Measurements from ENCODE around the gene UBE2QL1. TPM values are rescaled to one million over a fixed set of nuclear protein-coding genes. Genes with fewer than 3 reads are reported as not detected.

UBE2QL1 gene
- total and polyA plus RNA-seq, 2 of the 8 experiments (the other 6 are each of a cell fraction or from before 2014, with no cell fraction given) = 0.43 to 0.65 TPM

DNA sequence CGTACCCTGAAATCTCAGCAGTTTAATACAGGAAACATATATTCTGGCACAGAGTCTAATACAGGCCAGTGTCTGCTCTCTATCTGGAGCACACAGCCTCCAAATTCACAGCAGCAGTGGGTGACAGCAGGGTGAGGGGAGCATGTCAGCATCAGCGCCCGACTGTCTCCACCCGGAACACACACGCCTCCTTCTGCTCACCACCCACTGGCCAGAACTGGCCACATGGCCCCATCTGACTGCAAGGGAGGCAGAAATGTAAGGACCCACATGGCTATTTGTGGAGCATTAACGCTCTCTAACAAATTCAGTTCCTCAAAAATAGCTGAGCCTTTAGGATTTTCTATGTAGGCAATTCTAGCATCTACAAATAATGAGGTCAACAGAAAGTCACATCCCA lies 24.6 kb downstream of the UBE2QL1 start:
- no peak overlapping the region for H2BK20ac ChIP-seq (ENCODE audit: low read length)
- H3K18ac ChIP-seq (ENCODE audit: extremely low read depth, low read length) = no peak overlapping the region
- H3K79me2 ChIP-seq (ENCODE audit: control insufficient read depth in 1 of 2, insufficient read depth in 2 of 2, low read length in 2 of 2) = no peaks in the 10 kb centered on the region
- no peak overlapping the region for H3K27ac ChIP-seq (ENCODE audit: low read depth, low read length)
- no peak overlapping the region for H3K9ac ChIP-seq (replicated peaks in 1 of 4; ENCODE audit: extremely low read depth in 1 of 4, low read depth in 3 of 4, low read length in 3 of 4)
- H3K4me2 ChIP-seq (ENCODE audit: insufficient read depth in 1 of 2, low read depth in 2 of 2, low read length in 2 of 2) = no peak overlapping the region
- no peak overlapping the region for H2BK5ac ChIP-seq (ENCODE audit: low read depth, low read length)
- no peak overlapping the region for H4K5ac ChIP-seq (ENCODE audit: insufficient read length, low read depth, low read length)
- H3K23me2 ChIP-seq (ENCODE audit: low read depth, low read length) = no peaks in the 10 kb centered on the region
- no peaks in the 10 kb centered on the region for H3K79me1 ChIP-seq (ENCODE audit: low read depth, low read length)
- FAIRE-seq (no peak), DNase-seq (ENCODE audit: low read depth in 1 of 2, low spot score in 2 of 2) (no peak)
- peaks cover 0 to 3% (median under 1%) of the 10 kb centered on the region in 4 experiments; a peak in 3 of 7 replicates for H3K4me1 ChIP-seq (replicated peaks in 1 of 4; ENCODE audit: control insufficient read depth in 3 of 4, insufficient read depth in 4 of 4, low read length in 3 of 4)
- H3K23ac ChIP-seq (ENCODE audit: insufficient read length) = no peak overlapping the region
- ChIA-PET CTCF (ENCODE audit: partially characterized antibody) (interaction anchor here (1.3 kb wide), 1 partner anchor 31 kb away, joined by 3 read pairs; no protein-coding TSS in a partner anchor), POLR2A (ENCODE audit: partially characterized antibody) (no interaction called here)
- no peak overlapping the region for H3K4ac ChIP-seq (replicated peaks; ENCODE audit: insufficient read length, low read depth, low read length)
- H4K91ac ChIP-seq (replicated peaks; ENCODE audit: insufficient read length, low read length) = no peak overlapping the region
- no peak overlapping the region for H3K56ac ChIP-seq (replicated peaks; ENCODE audit: insufficient read length, low read depth, low read length)
- H2BK120ac ChIP-seq (replicated peaks; ENCODE audit: low read depth, low read length) = no peak overlapping the region
- no peak overlapping the region for H2AK5ac ChIP-seq (ENCODE audit: low read depth, low read length)
- H2BK15ac ChIP-seq (ENCODE audit: low read length) = no peak overlapping the region
- no peak overlapping the region for H2BK12ac ChIP-seq (ENCODE audit: low read depth, low read length)
- H4K20me1 ChIP-seq (replicated peaks in 1 of 2; ENCODE audit: control insufficient read depth in 1 of 2, insufficient read depth in 2 of 2, low read length in 2 of 2) = no peaks in the 10 kb centered on the region
- no peak overlapping the region for H2AFZ ChIP-seq (ENCODE audit: low read length)
- H3K14ac ChIP-seq (ENCODE audit: insufficient read length) = no peak overlapping the region
- H3K27me3 ChIP-seq (replicated peaks in 1 of 4; ENCODE audit: control insufficient read depth in 3 of 4, extremely low read depth in 1 of 4, insufficient read depth in 3 of 4, low read length in 3 of 4) = no peaks in the 10 kb centered on the region
- no peaks in the 10 kb centered on the region for H3K36me3 ChIP-seq (ENCODE audit: control insufficient read depth in 2 of 4, insufficient read depth in 4 of 4, low read length in 3 of 4)
- H4K8ac ChIP-seq (ENCODE audit: extremely low read depth, insufficient read depth, low read length) = no peak overlapping the region
- TF ChIP-seq SP4 (IDR thresholded peaks at IDR 0.05; ENCODE audit: low read length) (no peak), HDAC6 (IDR thresholded peaks at IDR 0.05; ENCODE audit: low read depth, low read length) (no peak), EP300 (IDR thresholded peaks at IDR 0.05; ENCODE audit: borderline replicate concordance in 1 of 2, low read depth in 2 of 2, low read length in 2 of 2) (no peak), HDAC2 (IDR thresholded peaks at IDR 0.05; ENCODE audit: borderline replicate concordance in 1 of 2, low read depth in 2 of 2, low read length in 2 of 2) (no peak), KDM4A (IDR thresholded peaks at IDR 0.05; ENCODE audit: low read depth, low read length, severe bottlenecking) (no peak), YY1 (IDR thresholded peaks at IDR 0.05; ENCODE audit: low read depth, low read length) (no peak), SUZ12 (IDR thresholded peaks at IDR 0.05; ENCODE audit: low read length) (no peak), CBX5 (IDR thresholded peaks at IDR 0.05; ENCODE audit: low read depth, low read length) (no peak), PHF8 (conservative IDR thresholded peaks at IDR 0.05; ENCODE audit: low read depth, low read length) (no peak), BCL11A (IDR thresholded peaks at IDR 0.05; ENCODE audit: low read depth in 2 of 2, low read length in 2 of 2) (no peak), JUN (IDR thresholded peaks at IDR 0.05; ENCODE audit: low read depth, low read length) (no peak)
- TF ChIP-seq, protein P1, sequence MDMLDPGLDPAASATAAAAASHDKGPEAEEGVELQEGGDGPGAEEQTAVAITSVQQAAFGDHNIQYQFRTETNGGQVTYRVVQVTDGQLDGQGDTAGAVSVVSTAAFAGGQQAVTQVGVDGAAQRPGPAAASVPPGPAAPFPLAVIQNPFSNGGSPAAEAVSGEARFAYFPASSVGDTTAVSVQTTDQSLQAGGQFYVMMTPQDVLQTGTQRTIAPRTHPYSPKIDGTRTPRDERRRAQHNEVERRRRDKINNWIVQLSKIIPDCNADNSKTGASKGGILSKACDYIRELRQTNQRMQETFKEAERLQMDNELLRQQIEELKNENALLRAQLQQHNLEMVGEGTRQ (IDR thresholded peaks at IDR 0.05; ENCODE audit: low read length) = no peak
- H3K4me3 ChIP-seq (ENCODE audit: extremely low read depth in 1 of 4, insufficient read depth in 2 of 4, low read depth in 3 of 4, low read length in 4 of 4) = no peak overlapping the region
- 86% methylated on average over 6 of the region's 6 CpGs; no CpG with 5 or more reads in 1 of the 2 experiments for WGBS, 2 experiments (ENCODE audit: extremely low coverage in 1 of 2, insufficient coverage in 1 of 2, insufficient read length in 1 of 2, insufficient replicate concordance in 2 of 2, low coverage in 1 of 2, low lambda C conversion rate in 2 of 2, missing lambda C conversion rate in 1 of 2)
- H3K9me3 ChIP-seq (ENCODE audit: insufficient read depth in 2 of 2, low read depth in 1 of 2, low read length in 1 of 2) = 0 out of 4 replicates have a peak, but pooled peaks cover 0 to 3% of the 10 kb centered on the region in 2 experiments

Data from H1 (cell line).